GM10248 (cell line): ENCODE data around the gene RIMKLB.
"Not testable (repeated sequence)": the region's sequence is repeated elsewhere in the genome, so short reads cannot be mapped to it uniquely, and the experiment has no call there.

Source experiments
- CTCF ChIA-PET: fragments of 300-600 bp; sonication (Branson Sonifier 250); formaldehyde crosslinking; extraction: SDS; loops from one replicate; lab custom pipeline; 2021; ENCODE audit warnings: antibody characterized with exemption; lab: Yijun Ruan, JAX
- POLR2A ChIA-PET: fragments of 350-650 bp; sonication (Branson Sonifier 250); formaldehyde crosslinking; extraction: SDS; loops from one replicate; lab custom pipeline; 2020; ENCODE audit warnings: antibody characterized with exemption; lab: Yijun Ruan, JAX
- DNase-seq: peaks from one replicate; pipeline ENCODE4 v3.0.0; 2012; ENCODE audit errors: extremely low spot score
- TF ChIP-seq, protein P1 (sequence below): IDR thresholded peaks from 2 replicates; pipeline ENCODE4 v1.5.1; 2012; ENCODE audit warnings: mild to moderate bottlenecking, low read depth; ENCODE audit errors: extremely low read depth, missing control alignments, control extremely low read depth

The RIMKLB gene

DNA sequence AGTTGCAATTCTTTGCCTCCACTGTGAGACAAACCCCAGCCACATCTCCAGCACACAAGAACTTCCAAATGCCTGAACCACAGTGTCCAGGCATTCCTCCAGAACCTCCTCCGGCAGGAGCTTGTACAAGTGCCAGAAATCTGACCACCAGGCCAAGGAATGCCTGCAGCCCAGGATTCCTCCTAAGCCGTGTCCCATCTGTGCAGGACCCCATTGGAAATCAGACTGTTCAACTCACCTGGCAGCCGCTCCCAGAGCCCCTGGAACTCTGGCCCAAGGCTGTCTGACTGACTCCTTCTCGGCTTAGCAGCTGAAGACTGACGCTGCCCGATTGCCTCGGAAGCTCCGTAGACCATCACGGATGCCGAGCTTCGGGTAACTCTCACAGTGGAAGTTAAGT, 109.3 kb downstream of the RIMKLB start:
- POLR2A ChIA-PET, DNase-seq, CTCF ChIA-PET: not testable (repeated sequence)

DNA sequence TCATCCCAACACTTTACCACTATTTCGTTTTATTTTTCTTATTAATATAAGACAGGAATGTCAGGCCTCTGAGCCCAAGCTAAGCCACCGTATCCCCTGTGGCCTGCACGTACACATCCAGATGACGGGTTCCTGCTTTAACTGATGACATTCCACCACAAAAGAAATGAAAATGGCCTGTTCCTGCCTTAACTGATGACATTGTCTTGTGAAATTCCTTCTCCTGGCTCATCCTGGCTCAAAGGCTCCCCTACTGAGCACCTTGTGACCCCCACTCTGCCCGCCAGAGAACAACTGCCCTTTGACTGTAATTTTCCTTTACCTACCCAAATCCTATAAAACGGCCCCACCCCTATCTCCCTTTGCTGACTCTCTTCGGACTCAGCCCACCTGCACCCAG, 112.3 kb downstream of the RIMKLB start:
- POLR2A ChIA-PET, DNase-seq, CTCF ChIA-PET: not testable (repeated sequence)

DNA sequence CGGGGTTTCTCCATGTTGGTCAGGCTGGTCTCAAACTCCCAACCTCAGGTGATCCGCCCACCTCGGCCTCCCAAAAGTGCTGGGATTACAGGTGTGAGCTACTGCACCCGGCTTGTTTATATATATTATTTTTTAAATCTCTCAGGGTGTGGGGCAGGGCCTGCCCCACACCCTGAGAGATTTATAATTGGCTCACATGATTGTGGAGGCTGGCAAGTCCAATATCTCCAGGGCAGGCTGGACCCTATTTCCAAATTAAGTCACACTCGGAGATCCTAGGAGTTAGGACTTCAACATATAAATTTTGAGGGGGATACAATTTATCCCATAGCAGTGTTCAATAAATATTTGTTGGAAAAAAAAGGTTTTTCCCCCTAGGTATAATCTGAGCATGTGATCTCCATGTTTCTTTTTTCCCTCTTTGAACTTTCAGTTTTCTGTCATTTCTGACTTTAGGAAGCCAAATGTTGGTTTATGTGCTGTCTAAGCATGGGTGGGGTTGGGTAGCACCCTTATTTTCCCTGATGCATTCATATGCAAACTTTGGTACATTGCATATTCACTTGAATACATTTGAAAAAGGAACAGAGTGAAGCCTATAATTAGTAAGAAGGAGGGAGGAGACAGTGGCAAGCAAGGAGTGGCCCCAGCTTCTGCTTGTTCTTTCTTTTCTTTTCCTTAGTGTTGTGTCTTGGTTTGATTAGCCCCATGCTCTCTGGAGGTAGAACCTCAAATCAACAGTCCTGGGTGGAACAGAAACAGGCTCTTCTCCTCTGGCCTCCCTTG, 116.0 kb downstream of the RIMKLB start:
- POLR2A ChIA-PET: no interaction called here
- CTCF ChIA-PET: interaction anchor here (1.3 to 1.9 kb wide), 3 partner anchors 13 to 47 kb away, joined by 3 to 5 read pairs (median 4); no protein-coding TSS in a partner anchor
- DNase-seq: no peak

GRCh38 chr12:8816448-8817050, 118.8 kb downstream of the RIMKLB start:
- ChIA-PET CTCF (interaction anchor here (0.7 to 2.1 kb wide), 3 partner anchors 9 to 74 kb away, joined by 3 to 7 read pairs (median 3); no protein-coding TSS in a partner anchor), POLR2A (no interaction called here)
- TF ChIP-seq, protein P1, sequence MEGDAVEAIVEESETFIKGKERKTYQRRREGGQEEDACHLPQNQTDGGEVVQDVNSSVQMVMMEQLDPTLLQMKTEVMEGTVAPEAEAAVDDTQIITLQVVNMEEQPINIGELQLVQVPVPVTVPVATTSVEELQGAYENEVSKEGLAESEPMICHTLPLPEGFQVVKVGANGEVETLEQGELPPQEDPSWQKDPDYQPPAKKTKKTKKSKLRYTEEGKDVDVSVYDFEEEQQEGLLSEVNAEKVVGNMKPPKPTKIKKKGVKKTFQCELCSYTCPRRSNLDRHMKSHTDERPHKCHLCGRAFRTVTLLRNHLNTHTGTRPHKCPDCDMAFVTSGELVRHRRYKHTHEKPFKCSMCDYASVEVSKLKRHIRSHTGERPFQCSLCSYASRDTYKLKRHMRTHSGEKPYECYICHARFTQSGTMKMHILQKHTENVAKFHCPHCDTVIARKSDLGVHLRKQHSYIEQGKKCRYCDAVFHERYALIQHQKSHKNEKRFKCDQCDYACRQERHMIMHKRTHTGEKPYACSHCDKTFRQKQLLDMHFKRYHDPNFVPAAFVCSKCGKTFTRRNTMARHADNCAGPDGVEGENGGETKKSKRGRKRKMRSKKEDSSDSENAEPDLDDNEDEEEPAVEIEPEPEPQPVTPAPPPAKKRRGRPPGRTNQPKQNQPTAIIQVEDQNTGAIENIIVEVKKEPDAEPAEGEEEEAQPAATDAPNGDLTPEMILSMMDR: no peak
- no peak for DNase-seq

More for the DNA sequence above, 116.0 kb downstream of the RIMKLB start:
- TF ChIP-seq, protein P1: no peak

DNA sequence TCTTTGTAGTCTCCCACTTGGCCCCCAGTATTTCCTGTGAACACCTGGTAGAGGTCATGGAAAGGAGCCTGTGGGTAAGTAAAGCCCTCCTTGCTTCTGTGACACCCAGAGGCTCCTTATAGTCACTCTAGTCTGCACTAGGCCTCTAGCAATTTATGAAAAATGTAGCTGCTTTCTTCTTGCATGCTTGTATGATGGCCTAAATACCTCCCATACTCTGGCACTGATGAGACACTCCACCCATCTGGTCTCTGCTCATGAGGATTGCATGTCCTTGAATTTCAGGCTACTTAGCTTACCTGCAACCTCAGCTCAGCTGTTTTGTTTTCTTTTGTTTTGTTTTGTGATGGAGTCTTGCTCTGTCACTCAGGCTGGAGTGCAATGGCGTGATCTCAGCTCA, 120.1 kb downstream of the RIMKLB start:
- DNase-seq: no peak
- ChIA-PET POLR2A (no interaction called here), CTCF (interaction anchor here (1.2 to 1.5 kb wide), 2 partner anchors 8 to 73 kb away, joined by 3 read pairs; no protein-coding TSS in a partner anchor)
- TF ChIP-seq, protein P1: no peak

- no peak for DNase-seq
- TF ChIP-seq, protein P1: no peak
- POLR2A ChIA-PET: no interaction called here
- CTCF ChIA-PET: interaction anchor here (1.2 to 1.5 kb wide), 3 partner anchors 8 to 274 kb away, joined by 3 to 7 read pairs (median 3); no protein-coding TSS in a partner anchor
Observed at GRCh38 chr12:8818526-8818925, 120.7 kb downstream of the RIMKLB start.

- ChIA-PET CTCF (interaction anchor here (1.2 to 1.5 kb wide), 3 partner anchors 71 to 275 kb away, joined by 4 to 7 read pairs (median 4); no protein-coding TSS in a partner anchor), POLR2A (no interaction called here)
- TF ChIP-seq, protein P1: no peak
Observed at GRCh38 chr12:8819666-8819980, 121.8 kb downstream of the RIMKLB start.

GRCh38 chr12:8820676-8821407, 123.1 kb downstream of the RIMKLB start:
- POLR2A ChIA-PET, DNase-seq: not testable (repeated sequence)
- CTCF ChIA-PET: interaction anchor here (1.2 kb wide), 3 partner anchors 39 to 139 kb away, joined by 3 to 4 read pairs (median 4); no protein-coding TSS in a partner anchor

More at GRCh38 chr12:8819666-8819980, 121.8 kb downstream of the RIMKLB start:
- DNase-seq: no peak
